HK-2 (cell line): Measurements from ENCODE around the gene FAM131B.

ENCODE experiments used
- DNase-seq: peaks from one replicate; pipeline ENCODE4 v3.0.0-alpha.2; 2018; ENCODE audit not compliant: unreplicated experiment

Gene FAM131B

GRCh38 chr7:143382791-143383641 lies 20.5 kb upstream of the FAM131B start:
- DNase-seq: no peak

GRCh38 chr7:143382126-143382790 lies 19.7 kb upstream of the FAM131B start:
- no peak for DNase-seq

GRCh38 chr7:143381427-143382125 lies 19.1 kb upstream of the FAM131B start:
- peak; percentile 60 for DNase-seq

GRCh38 chr7:143380646-143381426 lies 18.3 kb upstream of the FAM131B start, which contains the start of gene ZYX:
TSS of gene ZYX (plus strand) at chr7:143381345. CDS start at chr7:143381572, 227 bp downstream.
- peak; percentile 98 for DNase-seq

- DNase-seq: peak; percentile 87
These were observed 17.7 kb upstream of the FAM131B start for GRCh38 chr7:143380260-143380645.

- no peak for DNase-seq
These were observed 17.2 kb upstream of the FAM131B start for GRCh38 chr7:143379611-143380259.

- DNase-seq: no peak
These were observed 13.9 kb upstream of the FAM131B start for GRCh38 chr7:143376396-143376795.

GRCh38 chr7:143375298-143376034 lies 13.0 kb upstream of the FAM131B start:
- no peak for DNase-seq

GRCh38 chr7:143374561-143374960 lies 12.0 kb upstream of the FAM131B start:
- no peak for DNase-seq

- DNase-seq: no peak
These were observed 10.8 kb upstream of the FAM131B start for GRCh38 chr7:143373255-143373794.

- no peak for DNase-seq
These were observed 9.6 kb upstream of the FAM131B start for GRCh38 chr7:143372070-143372469.

GRCh38 chr7:143369678-143370651 lies 7.5 kb upstream of the FAM131B start:
- DNase-seq: no peak

- no peak for DNase-seq
These were observed 5.9 kb upstream of the FAM131B start for GRCh38 chr7:143368387-143368786.

- peak; percentile 53 for DNase-seq
These were observed 5.5 kb upstream of the FAM131B start for GRCh38 chr7:143367972-143368371.

GRCh38 chr7:143363016-143363937 lies 764 bp upstream of the FAM131B start:
- no peak for DNase-seq

- no peak for DNase-seq
These were observed 872 bp downstream of the FAM131B start for GRCh38 chr7:143361552-143362130.

- DNase-seq: no peak
These were observed 1.5 kb downstream of the FAM131B start for GRCh38 chr7:143360788-143361551.
